ENCODE results near the gene IGF1.

Gene IGF1

GRCh38 chr12:102396276-102396675 is 84.1 kb downstream of the IGF1 start:
- H3K9me3 ChIP-seq: no peaks in the 10 kb centered on the region
- TF ChIP-seq CTCF (IDR thresholded peaks at IDR 0.05): no peak
- H3K4me1 ChIP-seq (ENCODE audit: control insufficient read depth in 1 of 2, insufficient read depth in 1 of 2, low read depth in 1 of 2, low read length in 1 of 2): no peaks in the 10 kb centered on the region
- H3K27ac ChIP-seq: no peak overlapping the region
- H3K36me3 ChIP-seq: no peaks in the 10 kb centered on the region
- no peaks in the 10 kb centered on the region for H3K27me3 ChIP-seq
- no peak overlapping the region for H3K4me3 ChIP-seq (ENCODE audit: low read depth in 1 of 2, low read length in 1 of 2)

DNA sequence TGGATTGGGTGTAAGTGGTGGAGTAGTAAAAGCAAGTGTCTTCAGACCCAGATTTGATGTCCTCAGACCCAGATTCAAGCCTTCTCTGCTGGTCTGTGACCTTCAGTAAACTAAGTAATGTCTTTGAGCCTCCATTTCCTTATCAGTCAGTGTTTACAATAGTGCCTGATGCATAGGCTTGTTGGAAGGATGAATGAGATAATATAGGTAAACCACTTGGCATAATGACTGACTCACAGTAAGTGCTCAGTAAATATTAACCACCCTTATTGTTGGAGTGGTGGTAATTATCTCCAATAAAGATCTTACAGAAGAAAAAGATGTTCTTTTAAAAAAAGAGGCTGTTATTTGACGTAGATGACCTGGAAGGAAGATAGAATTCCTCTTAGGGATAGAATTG is 86.2 kb downstream of the IGF1 start:
- Histone ChIP-seq H3K36me3 (no peaks in the 10 kb centered on the region), H3K4me3 (ENCODE audit: low read depth in 1 of 2, low read length in 1 of 2) (no peak overlapping the region), H3K27ac (no peak overlapping the region), H3K9me3 (no peaks in the 10 kb centered on the region), H3K27me3 (no peaks in the 10 kb centered on the region), H3K4me1 (ENCODE audit: control insufficient read depth in 1 of 2, insufficient read depth in 1 of 2, low read depth in 1 of 2, low read length in 1 of 2) (no peaks in the 10 kb centered on the region)
- TF ChIP-seq CTCF (IDR thresholded peaks at IDR 0.05): no peak

GRCh38 chr12:102390068-102390467 is 90.3 kb downstream of the IGF1 start:
- no peaks in the 10 kb centered on the region for H3K4me1 ChIP-seq (ENCODE audit: control insufficient read depth in 1 of 2, insufficient read depth in 1 of 2, low read depth in 1 of 2, low read length in 1 of 2)
- no peaks in the 10 kb centered on the region for H3K27me3 ChIP-seq
- H3K36me3 ChIP-seq: no peaks in the 10 kb centered on the region
- no peaks in the 10 kb centered on the region for H3K9me3 ChIP-seq
- H3K27ac ChIP-seq: no peak overlapping the region
- TF ChIP-seq CTCF (IDR thresholded peaks at IDR 0.05): no peak
- no peak overlapping the region for H3K4me3 ChIP-seq (ENCODE audit: low read depth in 1 of 2, low read length in 1 of 2)

- no peaks in the 10 kb centered on the region for H3K27me3 ChIP-seq
- H3K27ac ChIP-seq: no peak overlapping the region
- no peaks in the 10 kb centered on the region for H3K36me3 ChIP-seq
- TF ChIP-seq CTCF (IDR thresholded peaks at IDR 0.05): no peak
- no peaks in the 10 kb centered on the region for H3K4me1 ChIP-seq (ENCODE audit: control insufficient read depth in 1 of 2, insufficient read depth in 1 of 2, low read depth in 1 of 2, low read length in 1 of 2)
- no peak overlapping the region for H3K4me3 ChIP-seq (ENCODE audit: low read depth in 1 of 2, low read length in 1 of 2)
- no peaks in the 10 kb centered on the region for H3K9me3 ChIP-seq
Observed at GRCh38 chr12:102388469-102388868, 91.9 kb downstream of the IGF1 start.

DNA sequence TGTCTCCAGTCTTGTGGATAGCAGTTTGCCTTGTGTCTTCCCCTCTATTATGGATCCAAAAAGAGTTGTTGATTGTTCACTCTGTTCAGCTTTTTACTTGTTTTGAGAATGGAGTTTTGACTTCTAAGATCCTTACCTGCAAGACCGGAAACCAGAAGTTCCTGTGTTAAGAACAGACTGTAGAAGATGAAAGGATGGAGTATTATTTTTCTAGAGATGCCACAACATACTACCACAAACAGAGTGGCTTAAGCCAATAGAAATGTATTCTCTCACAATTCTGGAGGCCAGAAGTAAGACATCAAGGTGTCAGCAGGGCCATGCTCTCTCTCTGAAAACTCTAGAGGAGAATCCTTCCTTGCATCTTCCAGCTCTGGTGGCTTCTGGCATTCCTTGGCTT is 95.0 kb downstream of the IGF1 start:
- Histone ChIP-seq H3K9me3 (no peaks in the 10 kb centered on the region), H3K36me3 (no peaks in the 10 kb centered on the region), H3K27me3 (no peaks in the 10 kb centered on the region), H3K4me3 (ENCODE audit: low read depth in 1 of 2, low read length in 1 of 2) (no peak overlapping the region), H3K4me1 (ENCODE audit: control insufficient read depth in 1 of 2, insufficient read depth in 1 of 2, low read depth in 1 of 2, low read length in 1 of 2) (no peaks in the 10 kb centered on the region), H3K27ac (no peak overlapping the region)
- no peak for TF ChIP-seq CTCF (IDR thresholded peaks at IDR 0.05)
